Activated naive CD8-positive, alpha-beta T cell treated with anti-CD3 and anti-CD28 coated beads, Interleukin-2, amount 10 ng/mL, durations not matched to agents 7 days and 5 days (primary cell): ENCODE results near the gene OBSL1. TPM values are rescaled to one million over a fixed set of nuclear protein-coding genes. Genes with fewer than 3 reads are reported as not detected.

Experiments
- ATAC-seq: fragments of 150-1000 bp; cut with Tn5 transposase; one replicate; pipeline ENCODE4 v1.10.0; 2021; ENCODE audit warnings: low read depth, moderate library complexity
- POLR2A ChIA-PET: fragments of 350-600 bp; sonication (Branson Sonifier 250); formaldehyde crosslinking; loops from one replicate; lab custom pipeline; 2021; ENCODE audit warnings: antibody characterized with exemption; lab: Charles Lee
- DNase-seq: peaks from one replicate; pipeline ENCODE4 v3.0.0; 2021
- H3K27ac Mint-ChIP-seq: one replicate; pipeline ENCODE4 v1.8.0; 2022; ENCODE audit warnings: mild to moderate bottlenecking, mixed read lengths
- H3K27me3 Mint-ChIP-seq: one replicate; pipeline ENCODE4 v1.8.0; 2022; ENCODE audit warnings: mild to moderate bottlenecking, moderate library complexity, mixed read lengths
- H3K36me3 Mint-ChIP-seq: one replicate; pipeline ENCODE4 v1.8.0; 2021; ENCODE audit warnings: mild to moderate bottlenecking, mixed read lengths
- H3K4me1 Mint-ChIP-seq: one replicate; pipeline ENCODE4 v1.8.0; 2021; ENCODE audit warnings: mixed read lengths
- H3K4me3 Mint-ChIP-seq: one replicate; pipeline ENCODE4 v1.8.0; 2022; ENCODE audit warnings: mild to moderate bottlenecking, moderate library complexity, mixed read lengths
- H3K9me3 Mint-ChIP-seq: one replicate; pipeline ENCODE4 v1.8.0; 2021; ENCODE audit warnings: mixed read lengths
- total RNA-seq, 2 experiments: library from RNA; stranded (reverse); gene quantifications; one replicate each; pipeline ENCODE4 v1.2.3, GENCODE V29; 2021

The OBSL1 gene
- total RNA-seq, 2 experiments from 2014 or later, result not detected

- H3K27me3 Mint-ChIP-seq, result peaks cover 74% of the 10 kb centered on the region
- no peak for ATAC-seq
- H3K4me3 Mint-ChIP-seq, result no peak overlapping the region
Observed at GRCh38 chr2:219523031-219523671, 48.2 kb downstream of the OBSL1 start.

GRCh38 chr2:219522111-219523030, 49.0 kb downstream of the OBSL1 start:
- H3K36me3 Mint-ChIP-seq, result no peaks in the 10 kb centered on the region
- no peak for ATAC-seq
- H3K9me3 Mint-ChIP-seq, result no peaks in the 10 kb centered on the region
- no peak overlapping the region for H3K27ac Mint-ChIP-seq
- peaks cover 73% of the 10 kb centered on the region for H3K27me3 Mint-ChIP-seq
- no peak overlapping the region for H3K4me3 Mint-ChIP-seq
- H3K4me1 Mint-ChIP-seq, result no peaks in the 10 kb centered on the region
- POLR2A ChIA-PET, result no interaction called here
- no peak for DNase-seq

More at GRCh38 chr2:219523031-219523671, 48.2 kb downstream of the OBSL1 start:
- H3K4me1 Mint-ChIP-seq, result no peaks in the 10 kb centered on the region
- DNase-seq, result no peak
- no peaks in the 10 kb centered on the region for H3K36me3 Mint-ChIP-seq
- POLR2A ChIA-PET, result no interaction called here
- H3K27ac Mint-ChIP-seq, result no peak overlapping the region
- H3K9me3 Mint-ChIP-seq, result no peaks in the 10 kb centered on the region

GRCh38 chr2:219521066-219521880, 50.1 kb downstream of the OBSL1 start:
- peak; percentile 28 for ATAC-seq

GRCh38 chr2:219520079-219520478, 51.3 kb downstream of the OBSL1 start:
- DNase-seq (no peak), ATAC-seq (no peak)
- Mint-ChIP-seq H3K36me3 (no peaks in the 10 kb centered on the region), H3K4me1 (no peaks in the 10 kb centered on the region), H3K27me3 (peaks cover 73% of the 10 kb centered on the region), H3K27ac (no peak overlapping the region), H3K9me3 (no peaks in the 10 kb centered on the region), H3K4me3 (no peak overlapping the region)
- POLR2A ChIA-PET, result interaction anchor here (0.9 to 1.1 kb wide), 2 partner anchors 14 to 22 kb away, joined by 3 read pairs; partner anchors contain the start of gene GMPPA

More at GRCh38 chr2:219521066-219521880, 50.1 kb downstream of the OBSL1 start:
- Mint-ChIP-seq H3K36me3 (no peaks in the 10 kb centered on the region), H3K9me3 (no peaks in the 10 kb centered on the region), H3K4me3 (no peak overlapping the region), H3K27me3 (peaks cover 75% of the 10 kb centered on the region), H3K4me1 (no peaks in the 10 kb centered on the region), H3K27ac (no peak overlapping the region)
- POLR2A ChIA-PET, result interaction anchor here (1.1 kb wide), 1 partner anchor 15 kb away, joined by 3 read pairs; no protein-coding TSS in a partner anchor
- DNase-seq, result no peak

- no peak for DNase-seq
- POLR2A ChIA-PET, result interaction anchor here (0.9 kb wide), 1 partner anchor 21 kb away, joined by 3 read pairs; the partner anchor contains the start of gene GMPPA
- no peak for ATAC-seq
- Mint-ChIP-seq H3K27me3 (peaks cover 69% of the 10 kb centered on the region), H3K4me3 (no peak overlapping the region), H3K36me3 (no peaks in the 10 kb centered on the region), H3K9me3 (no peaks in the 10 kb centered on the region), H3K4me1 (no peaks in the 10 kb centered on the region), H3K27ac (no peak overlapping the region)
Observed at GRCh38 chr2:219519526-219519916, 51.8 kb downstream of the OBSL1 start.

- Mint-ChIP-seq H3K27me3 (peaks cover 67% of the 10 kb centered on the region), H3K4me3 (no peak overlapping the region), H3K27ac (no peak overlapping the region), H3K4me1 (peaks cover 4% of the 10 kb centered on the region), H3K9me3 (no peaks in the 10 kb centered on the region), H3K36me3 (no peaks in the 10 kb centered on the region)
- DNase-seq (no peak), ATAC-seq (no peak)
- POLR2A ChIA-PET, result no interaction called here
Observed at GRCh38 chr2:219517954-219518778, 53.2 kb downstream of the OBSL1 start.

GRCh38 chr2:219516888-219517287, 54.5 kb downstream of the OBSL1 start:
- no peak overlapping the region for H3K4me3 Mint-ChIP-seq
- H3K27ac Mint-ChIP-seq, result no peak overlapping the region
- no peaks in the 10 kb centered on the region for H3K36me3 Mint-ChIP-seq
- POLR2A ChIA-PET, result no interaction called here
- H3K9me3 Mint-ChIP-seq, result no peaks in the 10 kb centered on the region
- DNase-seq (no peak), ATAC-seq (no peak)
- peaks cover 72% of the 10 kb centered on the region for H3K27me3 Mint-ChIP-seq
- H3K4me1 Mint-ChIP-seq, result peaks cover 6% of the 10 kb centered on the region

- ATAC-seq, result no peak
- H3K27ac Mint-ChIP-seq, result no peak overlapping the region
- no peak for DNase-seq
- no peaks in the 10 kb centered on the region for H3K36me3 Mint-ChIP-seq
- H3K4me3 Mint-ChIP-seq, result no peak overlapping the region
- H3K4me1 Mint-ChIP-seq, result peaks cover 6% of the 10 kb centered on the region
- H3K27me3 Mint-ChIP-seq, result peaks cover 71% of the 10 kb centered on the region
- POLR2A ChIA-PET, result no interaction called here
- H3K9me3 Mint-ChIP-seq, result no peaks in the 10 kb centered on the region
Observed at GRCh38 chr2:219515874-219516629, 55.3 kb downstream of the OBSL1 start.

- ATAC-seq, result no peak
- POLR2A ChIA-PET, result no interaction called here
- H3K9me3 Mint-ChIP-seq, result no peaks in the 10 kb centered on the region
Observed at GRCh38 chr2:219514836-219515235, 56.5 kb downstream of the OBSL1 start.

GRCh38 chr2:219514196-219514761, 57.1 kb downstream of the OBSL1 start, which contains the start of gene ASIC4:
Gene ASIC4, plus strand, starts transcription at chr2:219514482. Its CDS starts 243 bp downstream, at chr2:219514725.
- Mint-ChIP-seq H3K27me3 (peaks cover 76% of the 10 kb centered on the region), H3K4me1 (peaks cover 11% of the 10 kb centered on the region), H3K9me3 (no peaks in the 10 kb centered on the region), H3K36me3 (peaks cover 1% of the 10 kb centered on the region), H3K27ac (no peak within 1 kb of the TSS), H3K4me3 (no peak within 1 kb of the TSS)
- ATAC-seq, result peak; percentile 24
- POLR2A ChIA-PET, result no interaction called here
- no peak for DNase-seq

More at GRCh38 chr2:219514836-219515235, 56.5 kb downstream of the OBSL1 start:
- DNase-seq, result no peak
- peaks cover 72% of the 10 kb centered on the region for H3K27me3 Mint-ChIP-seq
- no peak overlapping the region for H3K4me3 Mint-ChIP-seq
- no peaks in the 10 kb centered on the region for H3K36me3 Mint-ChIP-seq
- H3K27ac Mint-ChIP-seq, result no peak overlapping the region
- H3K4me1 Mint-ChIP-seq, result peaks cover 8% of the 10 kb centered on the region

GRCh38 chr2:219513787-219514186, 57.6 kb downstream of the OBSL1 start:
- H3K27me3 Mint-ChIP-seq, result peaks cover 74% of the 10 kb centered on the region
- DNase-seq, result no peak
- H3K27ac Mint-ChIP-seq, result no peak overlapping the region
- POLR2A ChIA-PET, result no interaction called here
- peaks cover 11% of the 10 kb centered on the region for H3K4me1 Mint-ChIP-seq
- peaks cover 1% of the 10 kb centered on the region for H3K36me3 Mint-ChIP-seq
- no peak overlapping the region for H3K4me3 Mint-ChIP-seq
- ATAC-seq, result no peak
- H3K9me3 Mint-ChIP-seq, result no peaks in the 10 kb centered on the region
